DLD1 (cell line): ENCODE data around the gene ENOSF1.
"Not testable (repeated sequence)": the region's sequence is repeated elsewhere in the genome, so short reads cannot be mapped to it uniquely, and the experiment has no call there.

Source experiments
- in situ Hi-C: cut with HindIII; loops from 2 replicates; pipeline ENCODE4 v1.10.0; 2017; ENCODE audit warnings: low sequenced_read_pairs

The ENOSF1 gene

DNA sequence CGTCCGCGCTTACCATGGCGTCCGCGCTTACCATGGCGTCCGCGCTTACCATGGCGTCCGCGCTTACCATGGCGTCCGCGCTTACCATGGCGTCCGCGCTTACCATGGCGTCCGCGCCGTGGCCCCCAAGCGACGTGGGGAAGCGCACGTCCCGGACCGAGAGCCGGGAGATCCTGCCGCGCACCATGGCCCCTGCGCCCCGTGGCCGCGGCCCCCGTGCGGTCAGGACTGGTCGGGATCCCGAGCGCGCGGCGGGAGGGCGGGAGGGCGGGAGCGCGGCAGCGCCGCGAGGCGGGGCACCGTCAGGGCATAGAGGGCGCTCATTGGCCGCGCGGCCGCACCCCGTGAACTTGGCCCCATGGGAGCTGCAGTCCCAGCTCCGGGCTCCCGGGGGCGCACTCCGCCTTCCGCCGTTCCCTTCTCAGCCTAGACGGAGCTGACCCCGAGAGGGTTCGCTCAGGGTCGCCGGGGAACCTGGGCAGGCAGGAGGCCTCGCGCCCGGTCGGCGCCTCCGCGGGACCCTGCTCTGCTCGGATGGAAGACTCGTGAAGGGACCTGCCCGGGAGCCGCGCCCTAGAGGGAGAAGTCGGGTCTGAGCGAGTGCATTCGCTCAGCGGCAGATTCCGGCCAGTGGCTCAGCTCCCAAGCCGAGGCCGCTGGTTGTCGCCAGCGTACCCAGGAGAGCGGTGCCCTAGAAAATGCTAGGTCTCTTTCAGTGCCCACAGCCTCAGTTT is at the start of gene ENOSF1:
Gene ENOSF1, minus strand, starts transcription at position 230 of the 734 bp plus-strand sequence. Its CDS starts 43 bp downstream, at position 187.
- in situ Hi-C loops = no loop called here

GRCh38 chr18:759864-760263 is 47.4 kb upstream of the ENOSF1 start:
- in situ Hi-C loops = not testable (repeated sequence)

DNA sequence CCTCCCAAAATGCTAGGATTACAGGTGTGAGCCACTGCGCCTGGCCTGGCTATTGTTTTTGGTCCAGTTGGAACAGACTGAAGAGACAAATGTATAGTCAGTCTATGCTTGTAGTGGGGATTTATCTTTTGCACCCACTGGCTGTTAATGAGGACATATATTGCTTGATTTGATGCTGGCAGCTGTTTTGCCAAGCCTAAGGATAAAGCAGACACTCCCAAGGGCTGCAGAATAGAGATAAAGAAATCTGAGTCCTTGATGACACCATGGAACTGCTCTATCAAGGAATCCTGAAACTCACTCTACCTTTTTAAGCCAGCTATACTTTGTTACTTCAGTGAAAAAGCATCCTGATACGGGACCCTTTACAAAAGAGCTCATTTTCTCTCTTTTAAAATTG is 43.1 kb upstream of the ENOSF1 start:
- in situ Hi-C loops = no loop called here

DNA sequence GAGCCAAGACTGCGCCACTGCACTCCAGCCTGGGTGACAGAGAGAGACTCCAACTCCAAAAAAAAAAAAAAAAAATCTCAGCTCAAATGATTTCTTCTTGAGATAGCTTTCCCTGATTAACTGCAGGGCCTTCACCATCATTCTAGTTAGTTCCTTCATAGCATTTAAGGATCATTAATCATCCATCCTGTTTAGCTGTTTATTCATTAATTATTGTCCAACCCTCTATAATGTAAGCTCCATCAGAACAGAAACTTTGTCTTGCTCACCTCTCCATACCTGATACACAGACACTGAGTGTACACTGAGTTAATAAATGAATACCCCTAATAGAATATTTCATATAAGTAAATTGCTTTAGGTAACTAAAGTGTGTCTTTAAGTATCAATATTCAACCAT is 42.2 kb upstream of the ENOSF1 start:
- in situ Hi-C loops = no loop called here

GRCh38 chr18:750456-750855 is 38.0 kb upstream of the ENOSF1 start:
- in situ Hi-C loops = no loop called here

GRCh38 chr18:744832-745597 is 32.6 kb upstream of the ENOSF1 start:
- in situ Hi-C loops = no loop called here

GRCh38 chr18:741931-742512 is 29.6 kb upstream of the ENOSF1 start:
- in situ Hi-C loops = no loop called here

GRCh38 chr18:732371-732770 is 19.9 kb upstream of the ENOSF1 start:
- in situ Hi-C loops = no loop called here

GRCh38 chr18:731185-731584 is 18.8 kb upstream of the ENOSF1 start:
- in situ Hi-C loops = no loop called here

DNA sequence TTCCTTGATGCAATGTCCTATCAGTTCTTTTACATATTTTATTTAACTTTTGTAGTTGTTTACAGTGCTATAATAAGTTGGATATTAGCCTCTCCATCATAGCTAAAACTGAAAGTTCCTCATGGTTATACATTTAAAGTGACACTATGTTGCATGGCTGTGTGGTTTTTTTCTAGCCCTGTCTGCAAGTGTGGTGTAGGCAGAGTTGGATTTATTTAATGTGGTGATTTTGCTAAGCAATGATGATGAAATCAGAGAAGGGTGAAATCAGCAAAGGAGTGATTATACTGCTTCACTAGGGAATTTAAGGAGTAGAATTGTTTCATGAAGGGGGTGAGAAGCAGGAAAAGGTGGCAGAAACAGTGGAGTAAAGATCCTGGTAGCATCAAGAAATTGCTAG is 18.3 kb upstream of the ENOSF1 start:
- in situ Hi-C loops = no loop called here

- in situ Hi-C loops = not testable (repeated sequence)
Observed at GRCh38 chr18:730120-730519, 17.7 kb upstream of the ENOSF1 start.

DNA sequence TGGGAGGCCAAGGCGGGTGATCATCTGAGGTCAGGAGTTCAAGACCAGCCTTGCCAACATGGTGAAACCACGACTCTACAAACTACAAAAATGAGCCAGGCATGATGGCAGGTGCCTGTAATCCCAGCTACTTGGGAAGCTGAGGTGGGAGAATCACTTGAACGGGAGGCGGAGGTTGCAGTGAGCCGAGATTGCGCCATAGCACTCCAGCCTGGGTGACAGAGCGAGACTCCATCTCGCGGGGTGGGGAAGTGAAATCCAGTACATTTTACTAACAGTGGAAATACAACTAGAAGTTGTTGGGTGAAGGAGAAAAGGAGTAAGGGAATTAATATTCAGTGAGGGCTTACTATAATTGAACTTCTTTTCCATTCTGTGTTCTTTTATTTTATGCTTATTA is 13.2 kb upstream of the ENOSF1 start:
- in situ Hi-C loops = no loop called here

- in situ Hi-C loops = no loop called here
Observed at GRCh38 chr18:723541-724080, 11.2 kb upstream of the ENOSF1 start.

DNA sequence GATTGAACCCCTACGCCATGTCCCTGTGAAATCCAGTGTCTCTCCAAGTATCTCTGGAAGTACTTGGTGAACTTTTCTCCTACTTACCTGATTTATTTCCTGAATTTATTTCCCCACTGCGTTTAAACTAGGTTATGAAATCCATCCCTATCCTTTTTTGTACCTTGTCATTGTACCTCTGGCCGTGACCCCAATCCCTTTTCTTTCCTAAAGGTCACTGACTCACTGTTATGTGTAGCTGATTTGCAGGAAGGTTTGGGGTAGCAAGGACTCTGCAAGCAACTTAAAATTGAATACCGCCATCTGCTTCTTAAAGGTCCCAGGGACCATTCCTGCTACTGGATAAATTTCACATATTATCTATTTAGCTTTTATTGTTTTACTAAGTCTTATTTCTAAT is 4.6 kb upstream of the ENOSF1 start:
- in situ Hi-C loops = no loop called here

- in situ Hi-C loops = no loop called here
Observed at GRCh38 chr18:715626-716025, 3.2 kb upstream of the ENOSF1 start.

DNA sequence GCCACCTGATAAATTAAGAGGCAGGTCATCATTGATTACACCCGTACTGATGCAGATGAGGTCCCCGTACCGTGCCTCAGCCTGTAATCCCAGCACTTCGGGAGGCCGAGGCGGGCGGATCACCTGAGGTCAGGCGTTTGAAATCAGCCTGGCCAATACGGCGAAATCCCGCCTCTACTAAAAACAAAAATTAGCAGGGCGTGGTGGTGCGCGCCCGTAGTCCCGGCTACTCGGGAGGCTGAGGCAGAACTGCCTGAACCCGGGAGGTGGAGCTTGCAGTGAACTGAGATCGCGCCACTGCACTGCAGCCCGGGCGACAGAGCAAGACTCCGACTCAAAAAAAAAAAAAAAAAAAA is 683 bp upstream of the ENOSF1 start:
- in situ Hi-C loops = no loop called here

- in situ Hi-C loops = no loop called here
Observed at GRCh38 chr18:711657-712400, 601 bp downstream of the ENOSF1 start.

DNA sequence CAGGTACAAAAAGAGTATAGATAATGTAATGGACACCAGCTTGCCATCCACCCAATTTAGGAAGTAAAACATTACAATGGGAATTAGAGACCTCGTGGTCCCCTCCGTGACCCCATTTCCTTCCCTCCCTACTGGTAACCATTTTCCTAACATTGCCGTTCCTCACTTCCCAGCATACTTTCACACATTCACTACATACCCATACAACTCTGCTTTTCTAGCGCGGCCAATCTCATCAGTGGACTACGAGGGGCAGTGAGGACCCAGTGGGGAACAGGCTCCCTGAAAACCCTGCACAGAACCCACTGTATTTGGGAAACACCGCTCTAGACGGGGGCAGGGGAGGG is 1.1 kb downstream of the ENOSF1 start:
- in situ Hi-C loops = no loop called here

DNA sequence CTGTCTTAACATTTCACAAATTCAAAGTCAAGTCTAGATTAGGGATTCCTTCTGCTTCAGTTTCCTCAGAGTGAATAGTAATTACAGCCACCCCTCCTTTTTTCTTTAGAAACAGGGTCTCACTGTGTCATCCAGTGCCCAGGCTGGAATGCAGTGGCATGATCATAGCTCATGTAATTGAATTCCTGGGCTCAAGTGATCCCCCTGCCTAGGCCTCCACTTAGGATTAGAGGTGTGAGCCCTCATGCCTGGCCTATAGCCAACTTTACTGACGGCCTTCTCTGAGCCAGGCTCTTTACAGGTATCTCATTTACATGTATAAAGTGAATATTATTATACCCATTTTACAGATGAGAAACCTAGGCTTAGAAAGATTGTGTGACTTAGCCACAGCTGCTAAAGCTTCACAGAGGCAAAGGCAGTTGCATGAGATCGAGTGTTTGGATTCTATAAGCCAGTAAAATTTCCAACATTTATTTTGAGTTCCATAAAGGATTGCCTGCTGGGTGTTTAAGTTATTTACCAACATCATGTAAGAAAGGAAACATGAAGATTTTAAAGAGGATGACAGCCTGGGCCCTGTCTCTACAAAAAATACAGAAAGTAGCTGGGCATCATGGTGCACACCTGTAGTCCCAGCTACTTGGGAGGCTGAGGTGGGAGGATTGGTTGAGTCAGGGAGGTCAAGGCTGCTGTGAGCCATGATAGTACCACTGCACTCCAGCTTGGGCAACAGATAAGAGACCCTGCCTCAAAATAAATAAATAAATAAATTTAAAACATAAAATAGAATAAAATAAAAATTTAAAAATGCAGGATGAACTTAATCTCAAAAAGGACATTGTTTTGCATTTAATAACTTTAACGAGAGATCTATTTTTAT is 1.8 kb downstream of the ENOSF1 start:
- in situ Hi-C loops = no loop called here

DNA sequence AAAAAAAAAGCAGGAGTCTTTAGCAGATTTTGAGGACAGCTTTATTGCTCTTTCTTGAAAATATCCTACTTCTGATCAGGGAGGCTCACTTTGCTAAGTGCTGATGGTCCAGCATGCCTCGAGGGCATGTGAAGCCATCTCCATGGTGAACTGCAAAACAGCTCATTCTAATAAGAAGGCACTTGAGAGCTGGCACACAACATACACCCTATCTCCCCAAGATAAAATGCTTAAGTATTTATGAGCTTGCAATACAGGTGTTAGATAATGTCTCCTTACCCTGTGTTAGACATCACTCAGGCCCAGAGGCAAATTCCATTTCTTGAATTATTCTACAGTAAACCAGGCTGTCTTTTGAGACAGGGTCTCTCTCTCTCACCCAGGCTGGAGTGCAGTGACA is 2.7 kb downstream of the ENOSF1 start:
- in situ Hi-C loops = no loop called here
